Measurements from ENCODE around the gene SDK2.

Gene SDK2

GRCh38 chr17:73643001-73643851 is 1.0 kb downstream of the SDK2 start:
- in situ Hi-C loops (cut with MboI; ENCODE audit: low pct_unique_long_range_greater_than_20kb, low sequenced_read_pairs, unreplicated experiment): no loop called here
- TF ChIP-seq CTCF (IDR thresholded peaks at IDR 0.05; ENCODE audit: extremely low read depth, insufficient read depth, missing control alignments): peak; percentile 9
- peak; percentile 61 for DNase-seq (ENCODE audit: low spot score)

GRCh38 chr17:73642659-73643000 is 1.6 kb downstream of the SDK2 start:
- no peak for TF ChIP-seq CTCF (IDR thresholded peaks at IDR 0.05; ENCODE audit: extremely low read depth, insufficient read depth, missing control alignments)
- in situ Hi-C loops (cut with MboI; ENCODE audit: low pct_unique_long_range_greater_than_20kb, low sequenced_read_pairs, unreplicated experiment): no loop called here
- DNase-seq (ENCODE audit: low spot score): no peak

GRCh38 chr17:73641826-73642600 is 2.2 kb downstream of the SDK2 start:
- TF ChIP-seq CTCF (IDR thresholded peaks at IDR 0.05; ENCODE audit: extremely low read depth, insufficient read depth, missing control alignments): no peak
- DNase-seq (ENCODE audit: low spot score): no peak

GRCh38 chr17:73640691-73641090 is 3.6 kb downstream of the SDK2 start:
- no peak for DNase-seq (ENCODE audit: low spot score)
- in situ Hi-C loops (cut with MboI; ENCODE audit: low pct_unique_long_range_greater_than_20kb, low sequenced_read_pairs, unreplicated experiment): no loop called here
- no peak for TF ChIP-seq CTCF (IDR thresholded peaks at IDR 0.05; ENCODE audit: extremely low read depth, insufficient read depth, missing control alignments)

More at GRCh38 chr17:73641826-73642600, 2.2 kb downstream of the SDK2 start:
- in situ Hi-C loops (cut with MboI; ENCODE audit: low pct_unique_long_range_greater_than_20kb, low sequenced_read_pairs, unreplicated experiment): no loop called here

- DNase-seq (ENCODE audit: low spot score): no peak
- no peak for TF ChIP-seq CTCF (IDR thresholded peaks at IDR 0.05; ENCODE audit: extremely low read depth, insufficient read depth, missing control alignments)
- in situ Hi-C loops (cut with MboI; ENCODE audit: low pct_unique_long_range_greater_than_20kb, low sequenced_read_pairs, unreplicated experiment): no loop called here
Observed at GRCh38 chr17:73639932-73640331, 4.3 kb downstream of the SDK2 start.

GRCh38 chr17:73639322-73639721 is 4.9 kb downstream of the SDK2 start:
- in situ Hi-C loops (cut with MboI; ENCODE audit: low pct_unique_long_range_greater_than_20kb, low sequenced_read_pairs, unreplicated experiment): no loop called here
- TF ChIP-seq CTCF (IDR thresholded peaks at IDR 0.05; ENCODE audit: extremely low read depth, insufficient read depth, missing control alignments): no peak
- no peak for DNase-seq (ENCODE audit: low spot score)

All from GM13977 (cell line).